HG02763 (cell line): ENCODE measurements around the gene KRT27.
"Not testable (repeated sequence)": the region's sequence is repeated elsewhere in the genome, so short reads cannot be mapped to it uniquely, and the experiment has no call there.

Experiments
- ATAC-seq: cut with Tn5 transposase; IDR thresholded peaks from one replicate; pipeline ENCODE4 v1.9.1; 2021; ENCODE audit warnings: mild to moderate bottlenecking, moderate library complexity; ENCODE audit not compliant: unreplicated experiment

Gene KRT27

GRCh38 chr17:40782450-40782849 is at the start of gene KRT27:
TSS of gene KRT27 (minus strand) at chr17:40782550. CDS start at chr17:40782493, 57 bp downstream.
- ATAC-seq, result no peak

DNA sequence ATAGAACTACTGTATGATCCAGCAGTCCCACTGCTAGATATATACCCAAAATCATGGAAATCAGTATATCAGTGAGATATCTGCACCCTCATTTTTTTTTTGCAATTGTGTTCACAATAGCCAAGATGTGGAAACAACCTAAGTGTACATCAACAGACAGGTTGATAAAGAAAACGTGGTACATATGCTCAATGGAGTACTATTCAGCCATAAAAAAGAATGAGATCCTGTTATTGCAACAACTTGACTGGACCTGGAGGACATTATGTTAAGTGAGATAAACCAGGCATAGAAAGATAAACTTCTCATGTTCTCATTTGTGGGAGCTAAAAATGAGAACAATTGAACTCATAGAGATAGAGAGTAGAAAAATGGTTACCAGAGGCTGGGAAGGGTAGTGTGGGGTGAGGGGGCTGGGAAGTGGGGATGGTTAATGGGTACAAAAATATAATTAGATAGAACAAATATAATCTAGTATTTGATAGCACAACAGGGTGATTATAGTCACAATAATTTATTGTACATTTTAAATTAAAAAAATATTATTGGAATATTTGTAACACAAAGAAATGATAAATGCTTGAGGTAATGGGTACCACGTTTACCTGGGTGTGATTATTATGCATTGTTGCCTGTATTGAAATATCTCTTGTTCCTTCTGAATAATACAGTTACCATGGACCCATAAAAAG is 47.9 kb upstream of the KRT27 start:
- ATAC-seq, result no peak

GRCh38 chr17:40828454-40829044 is 46.2 kb upstream of the KRT27 start:
- ATAC-seq, result no peak

DNA sequence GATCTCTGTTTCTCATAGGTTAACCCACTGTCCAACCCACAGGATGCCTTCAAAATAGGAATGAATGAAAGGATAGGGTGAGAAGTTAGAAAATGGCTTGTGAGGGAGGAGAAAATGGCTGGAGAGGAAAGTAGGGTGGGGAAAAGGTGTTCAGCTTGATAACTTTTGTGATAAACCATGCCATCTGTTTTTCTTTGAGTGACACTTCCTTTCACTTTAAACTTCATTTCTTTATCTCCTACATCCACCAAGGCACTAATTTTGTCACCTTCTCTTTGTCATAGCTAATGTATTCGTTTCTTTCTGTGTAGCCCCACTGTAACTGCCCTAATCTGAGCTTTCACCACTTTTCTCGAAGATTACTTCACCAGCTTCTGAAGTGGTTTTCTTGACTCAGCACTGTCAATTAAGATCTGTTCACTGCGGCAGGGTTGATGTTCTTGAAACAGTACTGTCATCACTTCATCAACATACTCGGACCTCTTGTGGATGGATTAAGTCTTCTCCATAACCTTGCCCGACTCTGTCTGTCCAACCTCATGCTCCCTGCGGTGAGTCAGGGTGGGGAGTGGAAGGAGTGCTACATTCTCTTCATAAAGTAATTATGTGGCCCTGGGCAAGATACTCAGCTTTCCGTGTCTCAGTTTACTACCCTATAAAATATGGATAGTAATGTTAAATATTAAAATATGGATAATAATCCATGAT is 45.5 kb upstream of the KRT27 start:
- ATAC-seq, result no peak

GRCh38 chr17:40825599-40825998 is 43.2 kb upstream of the KRT27 start:
- ATAC-seq, result no peak

DNA sequence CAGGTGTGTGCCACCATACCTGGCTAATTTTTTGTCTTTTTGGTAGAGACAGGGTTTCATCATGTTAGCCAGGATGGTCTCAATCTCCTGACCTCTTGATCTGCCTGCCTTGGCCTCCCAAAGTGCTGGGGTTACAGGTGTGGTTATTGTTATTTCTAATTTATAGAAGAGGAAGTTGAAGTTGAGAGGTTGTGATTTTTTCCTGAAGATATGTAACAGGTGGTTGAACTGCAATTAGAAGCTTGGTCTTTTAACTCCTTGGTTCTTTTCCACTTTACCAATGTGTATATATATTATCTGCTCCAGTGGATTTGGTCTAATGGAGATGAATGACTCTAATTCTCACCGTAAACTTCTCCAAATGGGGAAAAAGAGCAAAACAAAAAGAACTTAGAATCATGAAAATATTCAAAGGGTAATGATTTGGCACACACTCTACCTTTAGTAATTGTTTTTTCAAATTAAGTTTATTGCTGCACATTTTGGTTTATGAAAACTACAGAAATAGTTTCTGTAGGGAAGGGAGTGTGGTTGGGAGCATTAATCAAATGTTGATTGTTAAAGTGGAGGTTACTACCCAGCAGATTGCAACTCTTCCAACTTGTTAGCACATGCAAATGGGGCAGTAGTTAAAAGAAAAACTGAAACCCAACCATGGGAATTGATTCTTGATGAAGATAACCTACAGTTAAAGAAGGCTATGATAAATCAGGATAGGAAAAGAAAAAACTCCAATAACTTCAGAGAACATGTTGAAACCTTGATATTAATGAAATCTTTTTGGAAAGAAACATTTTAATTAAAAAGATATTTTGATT is 41.9 kb upstream of the KRT27 start:
- no peak for ATAC-seq

DNA sequence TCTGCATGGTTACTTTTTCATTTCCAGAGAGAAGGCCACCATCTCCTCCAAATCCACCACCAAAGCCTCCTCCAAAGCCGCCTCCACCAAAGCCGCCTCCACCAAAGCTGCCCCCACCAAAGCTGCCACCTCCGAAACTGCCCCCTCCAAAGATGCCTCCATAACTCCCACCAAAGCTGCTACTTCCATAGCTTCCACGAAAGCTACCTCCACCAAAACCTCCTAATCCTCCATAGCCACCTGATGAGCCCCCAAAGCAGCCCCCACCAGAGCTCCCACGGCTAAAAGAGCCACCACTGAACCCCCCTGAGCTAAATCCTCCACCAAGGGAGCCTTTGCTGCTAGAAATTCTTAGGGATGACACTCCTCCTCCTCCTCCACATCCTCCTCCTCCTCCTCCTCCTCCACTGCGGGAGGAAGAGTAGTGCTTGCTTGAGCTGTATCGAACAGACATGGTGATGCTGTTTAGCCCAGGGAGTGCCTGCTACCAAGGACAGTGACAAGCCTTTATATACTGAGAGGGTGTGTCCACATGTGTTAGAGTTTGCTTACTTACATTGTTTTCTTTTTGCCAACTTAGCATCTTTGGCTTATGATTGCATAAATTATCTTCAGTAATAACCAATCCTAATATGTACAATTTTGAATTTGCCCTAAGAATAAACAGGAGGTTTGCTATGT is 39.9 kb upstream of the KRT27 start, which contains the start of gene KRT10:
TSS of gene KRT10 (minus strand) at position 483 of the 681 bp plus-strand sequence. CDS start at position 454, 29 bp downstream.
- no peak for ATAC-seq

DNA sequence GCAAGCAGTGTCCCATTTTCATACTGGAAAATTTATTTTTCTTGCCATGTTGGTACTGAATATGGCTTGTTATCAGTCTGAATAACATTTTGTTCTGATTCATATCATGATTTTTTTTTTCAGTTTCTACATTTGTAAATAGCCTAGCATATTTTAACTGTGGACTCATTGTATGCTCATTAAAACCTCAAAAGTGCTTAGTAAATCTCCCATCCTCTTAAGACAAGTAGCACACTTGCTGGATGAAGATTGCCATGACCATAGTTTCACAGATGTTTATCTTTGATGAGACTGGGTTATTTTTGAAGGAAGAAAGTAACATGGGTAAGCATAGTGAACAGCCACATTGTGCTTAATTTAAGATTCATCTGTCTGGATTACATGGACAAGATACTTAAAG is 39.2 kb upstream of the KRT27 start:
- no peak for ATAC-seq

DNA sequence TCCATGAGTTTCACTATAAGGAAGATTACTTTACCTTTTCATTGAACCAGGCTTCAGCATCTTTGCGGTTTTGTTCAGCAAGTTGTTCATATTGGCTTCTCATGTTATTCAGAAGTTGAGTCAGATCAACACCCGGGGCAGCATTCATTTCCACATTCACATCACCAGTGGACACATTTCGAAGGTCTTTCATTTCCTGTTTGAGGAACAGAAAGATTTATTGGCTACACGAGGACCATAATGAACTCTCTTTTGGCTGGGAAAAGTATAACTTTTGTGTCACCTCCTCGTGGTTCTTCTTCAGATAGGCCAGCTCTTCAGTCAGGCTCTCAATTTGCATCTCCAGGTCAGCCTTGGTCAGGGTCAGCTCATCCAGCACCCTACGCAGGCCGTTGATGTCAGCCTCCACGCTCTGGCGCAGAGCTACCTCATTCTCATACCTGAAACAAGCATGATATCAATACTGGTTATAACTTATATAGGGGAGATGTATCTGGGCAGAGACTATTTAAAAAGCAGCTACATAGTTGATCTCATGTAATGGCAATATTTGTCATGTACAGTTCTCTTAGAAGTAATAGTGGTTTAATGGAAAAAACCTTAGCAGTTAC is 38.0 kb upstream of the KRT27 start:
- no peak for ATAC-seq

DNA sequence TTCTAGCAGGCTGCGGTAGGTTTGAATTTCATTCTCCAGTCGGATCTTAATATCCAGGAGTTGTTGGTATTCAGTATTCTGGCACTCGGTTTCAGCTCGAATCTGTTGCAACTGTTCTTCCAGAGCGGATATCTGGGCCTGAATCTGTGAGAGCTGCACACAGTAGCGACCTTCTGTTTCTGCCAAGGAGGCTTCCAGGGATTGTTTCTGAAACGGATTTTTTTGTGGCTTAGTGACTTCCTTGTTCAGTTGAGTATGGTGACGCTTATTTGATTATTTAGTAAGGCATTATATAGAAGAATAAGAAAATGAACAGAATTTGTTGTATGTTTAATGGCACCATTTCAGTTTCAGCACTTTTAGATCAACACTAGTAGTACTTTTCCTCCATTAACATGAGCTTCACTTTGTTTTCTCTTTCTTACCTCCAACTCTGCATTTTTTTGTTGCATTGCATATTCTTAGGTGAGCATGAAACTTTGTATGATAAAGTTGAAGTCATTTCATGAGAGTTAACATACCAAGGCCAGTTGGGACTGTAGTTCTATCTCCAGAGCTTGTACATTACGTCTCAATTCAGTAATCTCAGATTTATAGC is 37.3 kb upstream of the KRT27 start:
- ATAC-seq, result no peak

GRCh38 chr17:40818733-40819527 is 36.6 kb upstream of the KRT27 start:
- ATAC-seq, result peak; percentile 93

DNA sequence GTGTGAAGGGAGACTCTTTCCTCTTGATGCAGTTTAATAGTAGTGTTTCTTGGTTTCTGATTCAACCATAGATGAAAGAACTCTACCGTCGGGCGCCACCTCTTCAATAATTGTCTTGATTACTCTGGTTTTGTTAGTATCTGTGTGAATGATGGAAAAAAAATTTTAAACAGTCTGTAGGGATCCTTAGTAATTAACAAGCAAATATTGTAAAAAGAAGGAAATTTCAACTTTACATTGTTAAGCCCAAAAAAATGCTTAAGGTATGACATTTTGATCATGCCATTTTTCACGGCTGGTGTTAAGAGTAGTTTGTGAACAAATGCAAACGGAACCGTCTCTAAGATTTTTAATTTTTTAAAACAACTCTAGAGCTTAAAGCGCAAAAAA is 36.0 kb upstream of the KRT27 start:
- no peak for ATAC-seq

DNA sequence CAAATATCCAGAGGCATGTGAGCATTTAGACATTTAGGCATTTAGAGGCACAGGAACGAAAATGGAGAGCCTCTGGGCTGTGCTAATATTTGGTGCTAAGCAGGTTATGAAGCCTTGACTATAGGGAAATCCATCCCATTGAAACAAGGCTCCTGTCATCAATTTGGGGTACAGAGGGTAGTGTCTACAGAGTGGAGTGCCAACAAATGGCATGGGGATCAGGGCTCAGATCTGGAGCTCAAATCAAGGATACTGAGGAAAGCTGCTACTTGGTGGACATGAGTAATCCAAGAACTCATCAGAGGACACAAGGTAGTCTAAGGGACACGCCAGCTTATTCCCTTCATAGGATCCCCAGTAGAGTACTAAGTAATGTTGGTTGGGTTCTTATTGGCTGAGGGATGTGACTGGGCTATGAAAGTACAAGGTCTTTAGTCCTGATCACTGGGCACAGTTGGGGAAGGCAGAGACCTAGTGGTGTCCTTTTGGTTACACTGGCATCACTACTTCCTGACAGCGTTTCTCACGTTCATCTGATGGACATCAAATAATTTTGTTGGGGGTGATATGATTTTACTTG is 34.8 kb upstream of the KRT27 start:
- no peak for ATAC-seq

GRCh38 chr17:40816569-40816968 is 34.2 kb upstream of the KRT27 start:
- no peak for ATAC-seq

DNA sequence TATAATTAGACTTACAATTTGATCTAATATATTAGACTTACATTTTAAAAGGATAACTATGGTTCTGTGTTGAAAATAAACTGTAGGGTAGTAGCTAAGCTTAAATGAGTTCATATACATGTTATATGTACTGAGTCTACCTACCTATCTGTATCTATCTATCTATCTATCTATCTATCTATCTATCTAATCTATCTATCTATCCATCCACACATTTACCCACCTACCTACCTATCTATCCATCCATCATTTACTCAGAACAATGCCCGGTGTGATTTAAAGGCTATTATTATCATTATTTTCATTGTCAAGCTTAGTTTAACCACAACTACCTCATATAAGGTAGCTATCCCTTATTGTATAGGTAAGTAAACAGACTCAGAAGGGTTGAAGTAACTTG is 33.0 kb upstream of the KRT27 start:
- no peak for ATAC-seq

DNA sequence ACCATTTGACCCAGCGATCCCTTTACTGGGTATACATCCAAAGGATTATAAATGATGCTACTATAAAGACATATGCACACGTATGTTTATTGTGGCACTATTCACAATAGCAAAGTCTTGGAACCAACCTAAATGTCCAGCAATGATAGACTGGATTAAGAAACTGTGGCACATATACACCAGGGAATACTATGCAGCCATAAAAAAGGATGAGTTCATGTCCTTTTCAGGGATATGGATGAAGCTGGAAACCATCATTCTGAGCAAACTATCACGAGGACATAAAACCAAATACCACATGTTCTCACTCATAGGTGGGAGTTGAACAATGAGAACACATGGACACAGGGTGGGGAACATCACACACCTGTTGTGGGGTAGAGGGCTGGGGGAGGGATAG is 32.3 kb upstream of the KRT27 start:
- not testable (repeated sequence) for ATAC-seq

- ATAC-seq, result no peak
Observed at GRCh38 chr17:40813804-40814203, 31.5 kb upstream of the KRT27 start.

DNA sequence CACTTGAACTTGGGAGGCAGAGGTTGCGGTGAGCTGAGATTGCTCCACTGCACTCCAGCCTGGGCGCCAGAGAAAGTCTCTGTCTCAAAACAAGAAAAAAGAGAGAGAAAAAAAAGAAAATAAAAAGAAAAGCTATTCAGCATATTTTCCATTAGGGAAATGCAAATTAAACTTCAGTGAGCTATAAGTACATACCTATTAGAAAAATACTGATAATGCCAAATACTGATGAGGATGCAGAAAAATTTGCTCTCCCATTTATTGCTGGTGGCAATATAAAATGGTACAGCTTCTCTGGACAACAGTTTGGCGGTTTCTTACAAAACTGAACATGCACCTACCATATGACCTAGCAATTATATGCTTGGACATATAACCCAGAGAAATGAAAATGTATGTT is 30.3 kb upstream of the KRT27 start:
- ATAC-seq, result no peak

GRCh38 chr17:40810494-40810893 is 28.1 kb upstream of the KRT27 start:
- no peak for ATAC-seq
